ENCODE measurements around the gene CSNK1G2.

DNA sequence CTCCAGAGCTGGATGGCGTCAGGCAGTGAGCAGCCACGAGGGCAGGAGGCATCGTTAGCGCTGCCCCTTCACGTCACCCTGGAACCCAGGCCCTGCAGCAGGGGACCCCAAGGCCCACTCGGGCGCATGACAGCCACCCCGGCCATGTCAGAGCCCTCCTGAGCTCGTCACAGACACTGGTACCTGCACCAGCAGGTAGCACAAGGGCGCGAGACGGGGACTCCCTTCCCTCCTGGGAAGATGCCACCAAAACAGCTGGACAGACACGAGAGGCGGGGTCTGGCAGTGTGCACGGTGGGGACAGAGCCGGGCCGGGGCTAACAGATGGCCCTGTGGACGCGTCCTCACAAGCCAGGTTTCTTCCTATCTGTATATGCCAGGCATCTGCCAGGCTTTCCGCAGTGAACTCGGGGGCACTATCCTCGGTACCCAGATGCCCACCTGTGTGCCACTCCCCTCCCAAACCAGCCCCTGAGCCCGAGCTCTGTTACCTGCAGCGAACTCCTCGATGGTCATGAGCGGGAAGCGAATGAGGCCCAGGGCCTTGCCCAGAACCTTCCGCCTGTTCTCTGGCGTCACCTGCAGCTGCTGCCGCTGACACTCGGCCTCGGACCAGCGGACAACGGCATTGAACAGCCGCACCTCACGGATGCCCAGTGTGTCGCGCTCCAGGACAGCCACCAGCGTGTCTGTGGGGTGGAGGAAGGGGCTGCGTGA is 48.7 kb downstream of the CSNK1G2 start:
- TF ChIP-seq, protein P1, sequence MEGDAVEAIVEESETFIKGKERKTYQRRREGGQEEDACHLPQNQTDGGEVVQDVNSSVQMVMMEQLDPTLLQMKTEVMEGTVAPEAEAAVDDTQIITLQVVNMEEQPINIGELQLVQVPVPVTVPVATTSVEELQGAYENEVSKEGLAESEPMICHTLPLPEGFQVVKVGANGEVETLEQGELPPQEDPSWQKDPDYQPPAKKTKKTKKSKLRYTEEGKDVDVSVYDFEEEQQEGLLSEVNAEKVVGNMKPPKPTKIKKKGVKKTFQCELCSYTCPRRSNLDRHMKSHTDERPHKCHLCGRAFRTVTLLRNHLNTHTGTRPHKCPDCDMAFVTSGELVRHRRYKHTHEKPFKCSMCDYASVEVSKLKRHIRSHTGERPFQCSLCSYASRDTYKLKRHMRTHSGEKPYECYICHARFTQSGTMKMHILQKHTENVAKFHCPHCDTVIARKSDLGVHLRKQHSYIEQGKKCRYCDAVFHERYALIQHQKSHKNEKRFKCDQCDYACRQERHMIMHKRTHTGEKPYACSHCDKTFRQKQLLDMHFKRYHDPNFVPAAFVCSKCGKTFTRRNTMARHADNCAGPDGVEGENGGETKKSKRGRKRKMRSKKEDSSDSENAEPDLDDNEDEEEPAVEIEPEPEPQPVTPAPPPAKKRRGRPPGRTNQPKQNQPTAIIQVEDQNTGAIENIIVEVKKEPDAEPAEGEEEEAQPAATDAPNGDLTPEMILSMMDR (IDR thresholded peaks at IDR 0.05): no peak
- TF ChIP-seq EZH2 (IDR thresholded peaks at IDR 0.05; ENCODE audit: borderline replicate concordance, insufficient read depth, low read depth, low read length, poor library complexity, severe bottlenecking): no peak
